Heart right ventricle (tissue), 16 donors: Measurements from ENCODE around the gene ING5. TPM values are rescaled to one million over a fixed set of nuclear protein-coding genes. Genes with fewer than 3 reads are reported as not detected.
"Not testable (repeated sequence)": the region's sequence is repeated elsewhere in the genome, so short reads cannot be mapped to it uniquely, and the experiment has no call there.

ENCODE experiments used
- ATAC-seq, 8 donors: fragments of 200-7000 bp; cut with Tn5 transposase; one replicate each; pipeline ENCODE4 v1.9.1; 2020; ENCODE audit warnings: mild to moderate bottlenecking in 8 of 8, moderate library complexity in 8 of 8, moderate number of reproducible peaks in 1 of 8
- DNase-seq, 2 donors: peaks; one replicate each; pipeline ENCODE4 v3.0.0-alpha.2; 2020
- H3K27ac ChIP-seq, 10 donors: fragments of 200-600 bp; sonication (generic) in 2 of 10; one replicate each; pipeline versions ENCODE4 v1.5.0 to v1.8.0; 2020 to 2022; ENCODE audit warnings: mild to moderate bottlenecking in 3 of 10
- H3K27me3 ChIP-seq, 7 donors: fragments of 200-600 bp; one replicate each; pipeline ENCODE4 v1.8.0; 2021 to 2022; ENCODE audit warnings: mild to moderate bottlenecking in 2 of 7
- H3K36me3 ChIP-seq, 9 donors: fragments of 200-600 bp; sonication (generic) in 1 of 9; one replicate each; pipeline versions ENCODE4 v1.5.0 to v1.8.0; 2020 to 2022; ENCODE audit warnings: mild to moderate bottlenecking in 2 of 9
- H3K4me1 ChIP-seq, 9 donors: fragments of 200-600 bp; sonication (generic) in 1 of 9; one replicate each; pipeline versions ENCODE4 v1.5.0 to v1.8.0; 2020 to 2022; ENCODE audit warnings: mild to moderate bottlenecking in 4 of 9
- H3K4me3 ChIP-seq, 10 donors: fragments of 200-600 bp; sonication (generic) in 2 of 10; one replicate each; pipeline versions ENCODE4 v1.5.0 to v1.8.0; 2020 to 2022; ENCODE audit warnings: mild to moderate bottlenecking in 7 of 10, moderate library complexity in 2 of 10
- H3K9me3 ChIP-seq, 11 donors: fragments of 200-600 bp in 10 of 11; sonication (generic) in 2 of 11; one replicate each; pipeline versions ENCODE4 v1.5.0 to v1.8.0; 2013 to 2022; ENCODE audit warnings: mild to moderate bottlenecking in 2 of 11, control low read depth in 1 of 11, moderate library complexity in 1 of 11
- WGBS, 2 donors: extraction: QIAGEN DNeasy Blood & Tissue Kit; methylation state at CpG; one replicate each; pipeline ENCODE4 v1.1.7; 2013; ENCODE audit warnings: inconsistent platforms in 1 of 2; 5-methylcytosine and 5-hydroxymethylcytosine counted together
- intact Hi-C, 10 donors: fragments of 100-400 bp; cut with DNase I; formaldehyde crosslinking; loops; one replicate each; pipeline versions ENCODE4 v1.11.1 to v1.14.2; 2022
- polyA plus RNA-seq, 2 donors: library from polyadenylated mRNA; stranded (reverse); fragments of 200-250 nt; gene quantifications; one replicate each; pipeline ENCODE4 v1.2.3, GENCODE V29; 2013
- total RNA-seq, 10 donors: library from RNA; stranded (reverse); fragmentation: NEBNext Ultra II Directional in 3 of 10; extraction: Animal tissue kit (Norgen Biotek cat#: 25700) in 3 of 10; gene quantifications; one replicate each; pipeline versions ENCODE4 v1.2.1 to v1.2.4, GENCODE V29; 2021 to 2023
- TF ChIP-seq, protein P1 (sequence below), 9 donors: fragments of 200-600 bp; sonication (generic) in 2 of 9; IDR thresholded peaks; one replicate each; pipeline versions ENCODE4 v1.5.0 to v1.8.0; 2021 to 2022; ENCODE audit warnings: antibody characterized with exemption in 9 of 9, mild to moderate bottlenecking in 5 of 9, moderate library complexity in 1 of 9
- donor health status: Arrhythmogenic right ventricular cardiomyopathy.
- donor health status: ischemic (EF 13 %, LVEDD 7.1; RV severe dilation, severe dysfunction).
- donor health status: healthy with polysubstance abuse.
- donor health status: DM: no; HTN: yes; CAD: no.
- donor health status: DM: no; HTN: no; CAD: no.
- donor health status: ischemic (EF 25% LVEDD 6.9; RV normal size, moderate dysfunction).
- donor health status: ischemic (EF 25% LVEDD 5.7; RV mildly dilated, moderate dysfunction).
- donor health status: healthy.
- donor health status: DM: yes; HTN: yes; CAD: no.
- donor health status: Ischemic cardiomyopathy.
- donor health status: ischemic (EF 35%, LVEDD 5.7; RV mildly dilated, moderate dysfunction).
- donor health status: nonischemic (EF 11% LVEDD 7.7; RV severe dilation, severe dysfunction).
- donor health status: DM: yes; HTN: yes; CAD: no.
- donor health status: PGD.
- donor health status: ischemic (EF 29% LVEDD 5.4; RV normal size, mild dysfunction).
- donor health status: nonischemic (EF 23%, LVEDD 6.1; RV moderate dilation, normal function).

The ING5 gene
- total and polyA plus RNA-seq, 12 donors: 10.4 to 49.9 (median 17.5) TPM

DNA sequence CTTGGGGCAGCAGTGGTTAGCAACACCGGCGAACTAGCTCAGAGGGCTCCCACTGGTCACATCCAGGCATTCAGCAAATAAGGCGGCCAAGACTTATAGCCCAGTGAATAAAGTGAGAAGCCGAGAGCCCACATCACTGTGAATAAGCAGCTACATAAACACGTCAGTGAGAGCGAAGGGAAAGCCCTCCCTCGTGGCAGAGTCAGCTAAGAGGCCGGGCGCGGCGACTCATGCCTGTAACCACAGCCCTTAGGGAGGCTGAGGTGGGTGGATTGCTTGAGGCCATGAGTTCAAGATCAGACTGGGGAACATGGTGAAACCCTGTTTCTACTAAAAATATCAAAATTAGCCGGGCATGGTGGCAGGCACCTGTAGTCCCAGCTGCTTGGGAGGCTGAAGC, 37.8 kb downstream of the ING5 start:
- peaks cover 0 to 29% (median 9%) of the 10 kb centered on the region in 9 donors for H3K36me3 ChIP-seq
- intact Hi-C loops: loop anchor here in 5 of 10 donors (5.0 to 10.0 kb wide), 5 partner anchors 55 to 885 kb away; partner anchors contain the start of genes DTYMK (in 1 of the 5) and PDCD1 (in 1 of the 5)
- H3K4me3 ChIP-seq: no peak overlapping the region
- no peak overlapping the region for H3K27ac ChIP-seq
- DNase-seq (no peak), ATAC-seq (no peak)
- no peaks in the 10 kb centered on the region for H3K27me3 ChIP-seq
- TF ChIP-seq, protein P1, sequence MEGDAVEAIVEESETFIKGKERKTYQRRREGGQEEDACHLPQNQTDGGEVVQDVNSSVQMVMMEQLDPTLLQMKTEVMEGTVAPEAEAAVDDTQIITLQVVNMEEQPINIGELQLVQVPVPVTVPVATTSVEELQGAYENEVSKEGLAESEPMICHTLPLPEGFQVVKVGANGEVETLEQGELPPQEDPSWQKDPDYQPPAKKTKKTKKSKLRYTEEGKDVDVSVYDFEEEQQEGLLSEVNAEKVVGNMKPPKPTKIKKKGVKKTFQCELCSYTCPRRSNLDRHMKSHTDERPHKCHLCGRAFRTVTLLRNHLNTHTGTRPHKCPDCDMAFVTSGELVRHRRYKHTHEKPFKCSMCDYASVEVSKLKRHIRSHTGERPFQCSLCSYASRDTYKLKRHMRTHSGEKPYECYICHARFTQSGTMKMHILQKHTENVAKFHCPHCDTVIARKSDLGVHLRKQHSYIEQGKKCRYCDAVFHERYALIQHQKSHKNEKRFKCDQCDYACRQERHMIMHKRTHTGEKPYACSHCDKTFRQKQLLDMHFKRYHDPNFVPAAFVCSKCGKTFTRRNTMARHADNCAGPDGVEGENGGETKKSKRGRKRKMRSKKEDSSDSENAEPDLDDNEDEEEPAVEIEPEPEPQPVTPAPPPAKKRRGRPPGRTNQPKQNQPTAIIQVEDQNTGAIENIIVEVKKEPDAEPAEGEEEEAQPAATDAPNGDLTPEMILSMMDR (IDR thresholded peaks at IDR 0.05): no peak
- no peaks in the 10 kb centered on the region for H3K9me3 ChIP-seq
- WGBS, 2 donors: 91 to 96% methylated on average over 12 of the region's 12 CpGs
- peaks cover 0 to 17% (median 11%) of the 10 kb centered on the region in 9 donors for H3K4me1 ChIP-seq

DNA sequence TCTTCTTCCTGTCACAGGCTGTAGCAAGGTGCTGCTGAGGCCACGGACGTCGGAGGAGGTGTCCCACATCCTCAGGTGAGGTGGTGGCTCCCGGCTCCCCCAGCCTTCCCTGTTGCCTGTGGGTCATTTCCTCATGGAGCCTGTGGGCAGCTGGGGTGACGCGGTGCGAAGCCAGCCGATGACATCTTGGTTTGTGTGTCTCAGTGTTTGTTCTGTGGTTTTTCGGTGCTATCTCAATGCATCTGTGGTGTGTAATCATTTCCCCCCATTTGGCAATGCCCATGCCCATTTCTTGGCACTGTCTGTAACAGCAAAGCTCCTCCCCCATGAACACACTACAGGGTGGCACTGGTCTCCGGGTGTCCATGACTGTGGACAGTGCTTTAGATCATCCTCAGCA, 39.2 kb downstream of the ING5 start:
- ATAC-seq: no peak
- Histone ChIP-seq H3K9me3 (peaks cover 0 to 5% (median 0%) of the 10 kb centered on the region in 11 donors), H3K36me3 (peaks cover 0 to 42% (median 9%) of the 10 kb centered on the region in 9 donors), H3K4me1 (peaks cover 0 to 10% (median under 1%) of the 10 kb centered on the region in 9 donors), H3K27ac (no peak overlapping the region), H3K4me3 (no peak overlapping the region), H3K27me3 (no peaks in the 10 kb centered on the region)
- WGBS, 2 donors: 85 to 90% methylated on average over 10 of the region's 10 CpGs
- TF ChIP-seq, protein P1 (IDR thresholded peaks at IDR 0.05): no peak
- no peak for DNase-seq
- intact Hi-C loops: no loop called here

DNA sequence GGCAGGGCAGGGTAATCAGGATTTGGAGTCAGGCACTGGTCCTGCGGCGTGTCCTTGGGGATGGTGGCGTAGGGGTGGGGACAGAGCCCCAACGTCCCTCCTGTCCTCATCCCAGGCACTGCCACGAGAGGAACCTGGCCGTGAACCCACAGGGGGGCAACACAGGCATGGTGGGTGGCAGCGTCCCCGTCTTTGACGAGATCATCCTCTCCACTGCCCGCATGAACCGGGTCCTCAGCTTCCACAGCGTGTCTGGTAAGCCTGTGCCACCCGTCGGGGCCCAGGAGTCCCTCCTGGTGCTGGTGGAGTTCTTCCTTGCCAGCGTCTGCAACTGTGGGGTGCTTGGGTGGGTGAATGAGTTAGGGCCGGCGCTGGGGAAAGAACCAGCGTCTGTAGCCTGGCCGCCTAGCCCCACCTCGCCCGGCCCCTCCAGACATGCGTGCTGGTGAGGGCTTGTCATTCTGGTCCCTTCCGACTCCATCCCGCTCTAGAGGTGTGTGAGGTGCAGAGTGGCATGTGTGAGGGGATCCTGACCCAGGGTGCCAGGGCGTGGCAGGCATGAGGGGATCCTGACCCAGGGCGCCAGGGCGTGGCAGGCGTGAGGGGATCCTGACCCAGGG, 40.6 kb downstream of the ING5 start:
- ATAC-seq: no peak
- intact Hi-C loops: no loop called here

DNA sequence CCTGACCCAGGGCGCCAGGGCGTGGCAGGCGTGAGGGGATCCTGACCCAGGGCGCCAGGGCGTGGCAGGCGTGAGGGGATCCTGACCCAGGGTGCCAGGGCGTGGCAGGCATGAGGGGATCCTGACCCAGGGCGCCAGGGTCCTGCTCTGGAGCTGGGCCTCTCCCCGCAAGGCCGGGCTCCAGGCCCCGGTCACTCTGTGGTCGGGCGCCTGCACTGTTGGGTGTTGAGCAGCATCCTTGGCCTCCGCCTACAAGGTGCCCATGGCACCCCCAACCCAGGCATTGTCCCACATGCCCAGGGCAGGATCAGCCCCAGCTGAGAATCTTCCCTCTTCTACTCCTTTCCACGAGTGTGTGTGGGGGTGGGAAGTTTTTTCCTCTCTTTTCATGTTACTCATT, 41.2 kb downstream of the ING5 start:
- peaks cover 0 to 47% (median 9%) of the 10 kb centered on the region in 9 donors for H3K36me3 ChIP-seq
- intact Hi-C loops, H3K27me3 ChIP-seq, ATAC-seq, DNase-seq, H3K9me3 ChIP-seq, H3K4me1 ChIP-seq, H3K27ac ChIP-seq, H3K4me3 ChIP-seq: not testable (repeated sequence)
- 91 to 98% methylated on average over 12 to 15 of the region's 15 CpGs for WGBS, 2 donors

More for the DNA sequence above, 40.6 kb downstream of the ING5 start:
- TF ChIP-seq, protein P1 (IDR thresholded peaks at IDR 0.05): no peak
- H3K4me3 ChIP-seq: no peak overlapping the region
- no peak for DNase-seq
- H3K36me3 ChIP-seq: peaks cover 0 to 48% (median 9%) of the 10 kb centered on the region in 9 donors
- no peaks in the 10 kb centered on the region for H3K27me3 ChIP-seq
- H3K27ac ChIP-seq: no peak overlapping the region
- H3K4me1 ChIP-seq: peaks cover 0 to 10% (median 0%) of the 10 kb centered on the region in 9 donors
- WGBS, 2 donors: 96 to 98% methylated on average over 28 of the region's 28 CpGs
- peaks cover 0 to 6% (median 0%) of the 10 kb centered on the region in 11 donors for H3K9me3 ChIP-seq

DNA sequence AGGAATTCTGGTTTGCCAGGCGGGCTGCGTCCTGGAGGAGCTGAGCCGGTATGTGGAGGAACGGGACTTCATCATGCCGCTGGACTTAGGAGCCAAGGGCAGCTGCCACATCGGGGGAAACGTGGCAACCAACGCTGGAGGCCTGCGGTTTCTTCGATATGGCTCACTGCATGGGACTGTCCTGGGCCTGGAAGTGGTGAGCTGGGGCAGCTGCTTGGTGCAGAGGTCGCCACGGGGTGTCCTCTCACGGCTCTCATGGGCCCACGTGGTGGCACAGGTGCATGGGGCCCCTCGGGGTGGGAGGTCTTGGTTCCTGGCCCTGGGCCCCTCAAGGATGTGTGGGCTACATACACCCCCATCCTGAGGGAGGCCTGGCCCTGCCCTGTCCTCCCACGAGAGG, 41.8 kb downstream of the ING5 start:
- no peak overlapping the region for H3K27ac ChIP-seq
- intact Hi-C loops: no loop called here
- TF ChIP-seq, protein P1 (IDR thresholded peaks at IDR 0.05): no peak
- DNase-seq (no peak), ATAC-seq (no peak)
- peaks cover 0 to 6% (median 0%) of the 10 kb centered on the region in 11 donors for H3K9me3 ChIP-seq
- no peaks in the 10 kb centered on the region for H3K27me3 ChIP-seq
- H3K4me3 ChIP-seq: no peak overlapping the region
- WGBS, 2 donors: 91 to 95% methylated on average over 16 of the region's 16 CpGs
- H3K36me3 ChIP-seq: peaks cover 0 to 49% (median 9%) of the 10 kb centered on the region in 9 donors
- peaks cover 0 to 10% (median 0%) of the 10 kb centered on the region in 9 donors for H3K4me1 ChIP-seq
